Effector memory CD8-positive, alpha-beta T cell (primary cell): ENCODE results near the gene TBCCD1.
"Not testable (repeated sequence)": the region's sequence is repeated elsewhere in the genome, so short reads cannot be mapped to it uniquely, and the experiment has no call there.

Experiments used
- ATAC-seq: fragments of 150-1000 bp; cut with Tn5 transposase; replicated peaks from 2 replicates; pipeline ENCODE4 v1.10.0; 2021; ENCODE audit warnings: mild to moderate bottlenecking, moderate library complexity
- DNase-seq, 3 experiments: peaks; one replicate each; pipeline ENCODE4 v3.0.0; 2021
- H3K27ac Mint-ChIP-seq, 2 donors: one replicate each; pipeline ENCODE4 v1.8.0; 2022; ENCODE audit warnings: mild to moderate bottlenecking in 2 of 2, mixed read lengths in 2 of 2, moderate library complexity in 2 of 2
- H3K27me3 Mint-ChIP-seq, 2 donors: one replicate each; pipeline ENCODE4 v1.8.0; 2022; ENCODE audit warnings: mixed read lengths in 2 of 2
- H3K36me3 Mint-ChIP-seq: one replicate; pipeline ENCODE4 v1.8.0; 2022; ENCODE audit warnings: mild to moderate bottlenecking, moderate library complexity, mixed read lengths; ENCODE audit not compliant: insufficient read depth
- H3K4me1 Mint-ChIP-seq, 2 donors: one replicate each; pipeline ENCODE4 v1.8.0; 2022; ENCODE audit warnings: low read depth in 2 of 2, mixed read lengths in 2 of 2
- H3K4me3 Mint-ChIP-seq, 2 donors: one replicate each; pipeline ENCODE4 v1.8.0; 2022; ENCODE audit warnings: mild to moderate bottlenecking in 2 of 2, mixed read lengths in 2 of 2, moderate library complexity in 2 of 2
- H3K9me3 Mint-ChIP-seq, 2 donors: one replicate each; pipeline ENCODE4 v1.8.0; 2022; ENCODE audit warnings: mixed read lengths in 2 of 2

Gene TBCCD1

DNA sequence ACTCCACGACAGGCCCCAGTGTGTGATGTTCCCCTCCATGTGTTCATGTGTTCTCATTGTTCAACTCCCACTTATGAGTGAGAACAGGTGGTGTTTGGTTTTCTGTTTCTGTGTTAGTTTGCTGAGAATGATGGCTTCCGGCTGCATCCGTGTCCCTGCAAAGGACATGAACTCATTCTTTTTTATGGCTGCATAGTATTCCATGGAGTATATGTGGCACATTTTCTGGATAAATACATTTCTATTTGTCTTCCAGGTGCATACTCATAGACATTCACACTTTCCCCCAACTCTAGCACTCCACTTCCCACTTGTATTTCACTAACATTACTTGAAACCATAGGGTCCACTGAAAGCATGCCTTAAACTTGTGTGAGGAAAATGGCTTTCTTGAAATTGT is 35.4 kb downstream of the TBCCD1 start:
- H3K9me3 Mint-ChIP-seq, H3K27me3 Mint-ChIP-seq, H3K4me3 Mint-ChIP-seq, H3K36me3 Mint-ChIP-seq, ATAC-seq, H3K27ac Mint-ChIP-seq, DNase-seq: not testable (repeated sequence)
- H3K4me1 Mint-ChIP-seq: peaks cover 14 to 19% of the 10 kb centered on the region in 2 donors

DNA sequence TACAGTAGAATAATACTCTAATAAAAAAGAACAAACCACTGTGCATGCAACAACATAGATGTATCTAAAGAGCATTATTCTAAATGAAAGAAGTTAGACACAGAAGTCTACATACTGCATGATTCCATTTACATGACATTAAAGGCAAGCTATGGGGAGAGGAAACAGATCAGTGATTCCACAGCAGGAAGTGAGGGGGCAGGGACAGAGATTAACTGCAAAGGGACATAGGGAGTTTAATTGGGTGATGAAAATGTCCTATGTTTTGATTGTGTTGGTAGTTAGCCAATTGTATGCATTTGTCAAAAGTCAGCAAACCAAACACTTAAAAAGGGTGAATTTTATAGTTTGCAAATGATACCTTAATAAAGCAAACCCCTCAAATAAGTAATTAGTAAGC is 36.7 kb downstream of the TBCCD1 start:
- H3K9me3 Mint-ChIP-seq: no peaks in the 10 kb centered on the region
- H3K36me3 Mint-ChIP-seq: no peaks in the 10 kb centered on the region
- ATAC-seq (no peak), DNase-seq (no peak)
- no peak overlapping the region for H3K27ac Mint-ChIP-seq
- peaks cover 14 to 19% of the 10 kb centered on the region in 2 donors for H3K4me1 Mint-ChIP-seq
- no peaks in the 10 kb centered on the region for H3K27me3 Mint-ChIP-seq
- no peak overlapping the region for H3K4me3 Mint-ChIP-seq

DNA sequence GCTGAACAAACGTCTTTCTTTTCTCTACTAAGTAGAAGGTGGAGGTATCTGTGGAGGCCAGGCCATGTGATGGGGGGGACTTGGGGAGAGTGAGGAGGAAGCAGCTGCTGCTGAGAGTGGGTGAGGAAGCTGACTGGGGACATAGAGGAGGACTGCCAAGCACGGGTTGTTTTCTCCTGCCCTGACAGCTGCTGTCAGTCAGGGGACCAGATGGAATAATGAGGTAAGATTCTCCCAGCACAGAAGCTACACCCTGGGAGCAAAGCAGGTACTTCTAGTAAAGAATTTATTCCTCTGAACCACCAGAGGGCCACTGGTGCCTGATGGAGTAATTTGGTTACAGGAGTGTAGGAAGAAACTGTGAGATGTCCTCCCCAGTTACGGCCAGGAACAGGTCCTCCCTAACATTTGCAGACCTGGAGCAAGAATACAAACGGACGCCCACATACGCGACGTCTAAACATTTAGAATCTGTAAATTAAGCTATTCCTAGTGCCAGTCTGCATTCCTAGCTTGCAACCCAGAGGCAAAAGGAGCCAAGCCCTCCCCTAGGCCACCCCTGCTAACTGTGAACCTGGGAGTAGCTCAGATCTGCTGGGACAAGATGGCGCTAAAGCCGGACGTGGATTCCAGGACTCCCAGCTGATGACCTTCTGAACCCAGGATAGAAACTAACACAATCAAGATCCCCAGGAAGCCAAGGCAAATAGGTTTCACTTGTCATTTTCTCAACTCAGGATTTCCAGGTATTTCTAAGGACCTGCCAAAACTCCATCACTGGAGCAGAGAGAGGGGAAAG is 37.7 kb downstream of the TBCCD1 start:
- no peaks in the 10 kb centered on the region for H3K9me3 Mint-ChIP-seq
- no peaks in the 10 kb centered on the region for H3K27me3 Mint-ChIP-seq
- H3K27ac Mint-ChIP-seq: no peak overlapping the region
- ATAC-seq: no peak
- DNase-seq: no peak
- H3K36me3 Mint-ChIP-seq: no peaks in the 10 kb centered on the region
- H3K4me3 Mint-ChIP-seq: no peak overlapping the region
- H3K4me1 Mint-ChIP-seq: peaks cover 9 to 11% of the 10 kb centered on the region in 2 donors

DNA sequence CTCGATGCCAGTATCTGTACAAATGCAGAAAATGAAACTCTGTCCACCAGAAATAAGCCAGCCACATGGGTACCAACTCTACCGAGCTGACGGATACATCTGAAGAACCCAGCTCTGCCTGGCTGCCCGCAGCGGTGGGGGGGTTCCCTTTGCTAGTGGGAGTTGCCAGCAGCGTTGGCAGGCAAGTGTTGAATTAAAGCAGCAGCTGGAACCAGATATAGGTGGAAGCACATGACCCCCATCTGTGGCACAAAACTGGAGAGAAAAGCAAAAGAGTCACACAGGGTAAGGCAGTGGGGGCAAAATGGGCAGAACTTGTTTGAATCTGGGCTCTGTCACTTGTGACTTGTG is 40.9 kb downstream of the TBCCD1 start:
- Mint-ChIP-seq H3K36me3 (no peaks in the 10 kb centered on the region), H3K4me1 (peaks cover 0 to 8% of the 10 kb centered on the region in 2 donors), H3K27me3 (no peaks in the 10 kb centered on the region), H3K27ac (no peak overlapping the region), H3K4me3 (no peak overlapping the region), H3K9me3 (no peaks in the 10 kb centered on the region)
- ATAC-seq (no peak), DNase-seq (no peak)

DNA sequence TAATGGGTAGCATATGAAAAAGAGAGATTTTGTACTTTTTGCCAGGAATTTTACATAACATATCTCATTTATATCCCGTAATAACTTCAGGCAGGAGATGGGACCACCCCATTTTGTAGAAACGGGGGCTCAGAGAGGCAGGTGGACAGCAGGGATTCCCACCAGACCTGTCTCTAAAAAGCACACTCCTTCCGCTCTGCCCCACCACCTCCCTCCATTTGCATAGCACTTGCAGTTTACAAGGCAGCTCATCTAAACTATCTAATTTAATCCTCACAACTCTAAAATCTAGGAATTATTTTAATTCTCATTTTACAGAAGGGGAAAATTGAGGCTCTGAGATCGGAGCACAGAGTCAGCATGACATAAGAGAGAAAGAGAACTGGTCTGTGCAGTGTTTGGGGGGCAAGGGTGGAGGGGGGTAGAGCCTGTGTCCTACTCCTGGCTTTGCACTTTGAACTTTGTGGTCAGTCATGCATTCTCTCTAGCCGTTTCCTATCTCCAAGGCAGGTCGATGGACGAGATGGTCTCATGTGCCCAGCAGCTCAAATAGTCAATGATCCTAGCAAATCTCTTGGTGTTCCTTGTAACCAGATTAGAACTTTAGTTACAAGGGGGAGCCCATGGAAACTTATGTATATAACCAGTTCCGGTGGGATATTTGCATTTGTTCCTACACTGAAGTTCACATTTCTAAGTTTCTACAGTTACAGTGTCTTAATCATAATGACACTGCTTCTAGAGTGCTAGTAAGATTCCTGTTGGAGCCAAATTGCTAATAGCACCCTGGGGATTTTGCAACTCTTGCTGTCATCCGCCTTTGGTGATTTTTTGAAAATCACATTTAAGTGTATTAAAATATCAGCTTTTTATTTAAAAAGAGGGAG is 41.5 kb downstream of the TBCCD1 start:
- no peak overlapping the region for H3K27ac Mint-ChIP-seq
- no peaks in the 10 kb centered on the region for H3K9me3 Mint-ChIP-seq
- ATAC-seq (no peak), DNase-seq (no peak)
- H3K27me3 Mint-ChIP-seq: no peaks in the 10 kb centered on the region
- H3K36me3 Mint-ChIP-seq: no peaks in the 10 kb centered on the region
- H3K4me3 Mint-ChIP-seq: no peak overlapping the region
- peaks cover under 1 to 12% of the 10 kb centered on the region in 2 donors for H3K4me1 Mint-ChIP-seq

DNA sequence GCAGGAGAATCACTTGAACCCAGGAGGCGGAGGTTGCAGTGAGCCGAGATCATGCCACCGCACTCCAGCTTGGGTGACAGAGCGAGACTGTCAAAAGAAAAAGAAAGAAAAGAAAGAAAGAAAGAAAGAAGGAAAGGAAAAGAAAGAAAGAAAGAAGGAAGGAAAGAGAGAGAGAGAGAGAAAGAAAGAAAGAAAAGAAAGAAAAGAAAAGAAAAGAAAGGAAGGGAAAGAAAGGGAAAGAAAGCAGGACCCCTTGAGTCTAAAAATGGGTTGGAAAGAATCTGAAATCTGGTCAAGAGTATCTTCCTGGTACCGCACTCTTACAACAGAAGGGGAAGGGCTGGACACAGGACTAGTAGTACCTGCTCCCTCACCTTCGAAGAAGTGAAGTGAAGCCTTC is 42.5 kb downstream of the TBCCD1 start:
- peaks cover 8 to 13% of the 10 kb centered on the region in 2 donors for H3K4me1 Mint-ChIP-seq
- H3K4me3 Mint-ChIP-seq: no peak overlapping the region
- no peaks in the 10 kb centered on the region for H3K36me3 Mint-ChIP-seq
- H3K27me3 Mint-ChIP-seq: no peaks in the 10 kb centered on the region
- no peak for ATAC-seq
- DNase-seq: no peak
- H3K27ac Mint-ChIP-seq: no peak overlapping the region
- H3K9me3 Mint-ChIP-seq: no peaks in the 10 kb centered on the region

DNA sequence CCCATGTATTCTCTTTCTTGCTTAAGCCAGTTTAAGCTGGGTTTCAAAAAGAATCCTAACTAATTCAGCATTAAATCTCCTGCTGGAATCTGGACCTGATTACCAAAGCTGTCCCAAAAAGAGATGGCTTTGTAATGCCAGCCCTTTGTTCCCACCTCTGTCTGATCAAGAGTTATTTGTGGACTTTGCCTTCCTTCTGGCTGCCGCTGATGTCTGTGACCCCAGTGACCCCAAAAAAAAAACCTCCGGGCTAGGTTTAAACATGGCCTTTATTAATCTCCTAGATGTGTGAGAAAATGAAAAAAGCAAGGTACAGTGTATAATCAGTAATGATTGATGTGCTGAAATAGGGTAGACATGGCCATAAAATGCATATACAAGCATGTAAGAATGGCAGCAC is 43.7 kb downstream of the TBCCD1 start:
- Mint-ChIP-seq H3K4me1 (peaks cover 18 to 21% of the 10 kb centered on the region in 2 donors), H3K27me3 (no peaks in the 10 kb centered on the region), H3K27ac (peak overlapping the region in 1 of 2 donors; percentile 9), H3K9me3 (no peaks in the 10 kb centered on the region), H3K4me3 (no peak overlapping the region), H3K36me3 (no peaks in the 10 kb centered on the region)
- ATAC-seq: no peak
- no peak for DNase-seq

DNA sequence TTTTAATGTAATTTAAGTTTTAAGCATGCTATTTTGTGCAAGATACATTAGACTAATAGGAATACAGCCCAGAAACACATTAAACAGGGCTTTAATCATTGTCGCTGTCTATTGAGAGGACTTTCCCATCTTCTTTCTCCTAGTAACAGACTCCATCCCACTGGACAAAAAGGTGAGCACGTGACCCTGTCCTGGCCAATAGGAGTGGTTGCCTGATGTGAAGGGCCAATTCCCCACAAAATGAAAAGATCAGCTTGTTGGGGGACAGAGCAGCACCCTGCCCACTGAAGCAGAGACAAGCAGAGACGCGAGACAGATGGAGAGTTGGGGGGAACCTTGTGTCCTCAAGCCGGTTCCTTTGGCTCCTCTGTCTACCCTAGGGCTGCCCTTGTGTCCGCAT is 44.1 kb downstream of the TBCCD1 start:
- H3K9me3 Mint-ChIP-seq: no peaks in the 10 kb centered on the region
- H3K36me3 Mint-ChIP-seq: no peaks in the 10 kb centered on the region
- H3K4me3 Mint-ChIP-seq: no peak overlapping the region
- DNase-seq: no peak
- peaks cover 19 to 25% of the 10 kb centered on the region in 2 donors for H3K4me1 Mint-ChIP-seq
- no peak for ATAC-seq
- no peak overlapping the region for H3K27ac Mint-ChIP-seq
- H3K27me3 Mint-ChIP-seq: no peaks in the 10 kb centered on the region

DNA sequence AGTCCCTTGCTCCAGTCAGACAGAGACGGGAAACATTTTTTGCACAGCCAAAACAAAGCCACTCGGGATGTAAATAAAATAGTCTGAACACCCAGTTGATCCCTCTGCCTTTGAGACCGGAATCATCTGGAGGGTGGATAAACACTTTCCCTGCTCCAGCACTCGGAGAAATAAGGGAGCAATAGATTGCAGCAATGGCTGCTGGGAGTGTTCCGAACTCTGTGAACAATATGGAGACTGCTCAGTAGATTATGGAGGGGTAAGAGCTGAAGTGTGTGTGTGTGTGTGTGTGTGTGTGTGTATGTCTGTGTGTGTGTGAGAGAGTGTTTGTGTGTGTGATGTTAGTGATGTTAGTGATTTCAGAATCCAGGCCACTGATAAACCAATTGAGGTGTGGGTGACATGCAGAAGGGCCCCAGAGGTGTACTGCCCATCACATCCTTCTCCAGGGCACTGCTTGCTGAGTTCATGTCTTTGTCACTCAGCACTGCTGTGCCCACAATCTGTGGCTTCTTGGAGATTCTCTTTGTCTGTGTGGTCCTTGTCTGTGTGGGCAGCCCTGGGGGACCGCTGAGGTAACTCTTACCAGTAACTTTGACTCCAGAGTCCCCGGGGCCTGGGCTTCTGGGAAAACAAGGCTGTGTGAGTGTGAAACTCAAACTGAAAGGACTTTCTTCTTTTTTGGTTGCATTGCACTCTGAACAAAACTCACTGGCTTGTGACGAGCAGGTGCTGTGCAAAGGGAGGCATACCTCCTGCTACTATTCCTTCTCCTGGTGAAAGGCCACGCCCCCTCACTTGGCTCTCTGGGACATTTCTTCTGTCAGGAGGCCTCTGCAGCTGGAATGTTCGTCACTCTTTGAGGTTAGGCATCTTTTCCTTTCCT is 45.9 kb downstream of the TBCCD1 start:
- no peak overlapping the region for H3K4me3 Mint-ChIP-seq
- DNase-seq: no peak
- no peaks in the 10 kb centered on the region for H3K27me3 Mint-ChIP-seq
- H3K4me1 Mint-ChIP-seq: peaks cover 25 to 38% of the 10 kb centered on the region in 2 donors
- H3K27ac Mint-ChIP-seq: peak overlapping the region; percentile 10 to 47
- ATAC-seq: no peak
- H3K36me3 Mint-ChIP-seq: no peaks in the 10 kb centered on the region
- H3K9me3 Mint-ChIP-seq: no peaks in the 10 kb centered on the region

DNA sequence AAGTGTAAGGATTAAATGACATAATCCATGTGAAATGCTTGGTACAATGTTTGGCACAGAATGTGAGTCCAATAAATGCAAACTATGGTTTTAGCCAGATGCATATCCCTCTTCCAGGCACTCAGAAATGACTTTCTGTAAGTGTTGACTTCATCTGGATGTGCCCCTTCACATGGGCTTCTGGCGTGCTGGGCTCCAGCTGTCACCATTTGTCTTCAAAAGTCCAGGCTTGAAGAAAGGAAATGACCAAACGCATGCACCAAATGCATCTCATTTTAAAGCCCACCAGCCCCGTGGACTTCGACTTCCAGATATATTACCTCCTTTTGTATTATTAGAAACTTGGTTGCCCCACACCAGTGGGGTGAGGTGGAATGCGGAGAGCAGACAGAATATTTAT is 46.7 kb downstream of the TBCCD1 start:
- Mint-ChIP-seq H3K9me3 (no peaks in the 10 kb centered on the region), H3K36me3 (peaks cover 7% of the 10 kb centered on the region), H3K27ac (peak overlapping the region; percentile 77 to 78), H3K4me1 (peaks cover 33 to 46% of the 10 kb centered on the region in 2 donors), H3K27me3 (no peaks in the 10 kb centered on the region), H3K4me3 (peak overlapping the region in 1 of 2 donors; percentile 50)
- ATAC-seq: no peak
- no peak for DNase-seq

DNA sequence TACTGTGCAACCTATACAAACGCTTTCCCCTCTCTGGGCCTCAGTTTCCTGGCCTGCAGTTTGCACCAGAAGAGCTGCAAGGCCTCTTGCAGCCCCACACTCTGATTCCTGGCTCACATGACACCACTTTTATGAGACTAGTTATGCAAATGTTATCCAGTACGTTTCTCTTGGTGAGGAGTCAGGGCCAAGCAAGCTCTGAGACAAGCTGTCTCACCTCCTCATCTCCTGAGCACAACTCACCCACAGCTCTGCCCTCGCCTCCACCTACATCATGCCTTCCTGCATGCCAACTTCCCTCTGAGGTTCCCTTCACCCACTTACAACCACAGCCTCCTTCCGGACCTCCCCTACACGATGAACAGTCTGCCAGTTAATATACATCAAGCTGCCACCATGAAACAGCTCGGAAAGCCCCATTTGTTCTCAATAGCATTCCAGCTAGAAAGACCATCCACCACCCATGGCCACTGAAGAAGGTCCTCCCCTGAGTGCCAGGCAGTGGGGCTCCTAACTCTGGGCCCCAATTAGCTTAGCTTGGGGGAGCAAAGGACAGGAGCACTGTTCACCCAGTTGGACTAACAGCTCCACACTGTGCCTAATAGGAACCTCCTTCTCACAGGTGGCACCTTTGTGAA is 48.0 kb downstream of the TBCCD1 start:
- ATAC-seq: peak; percentile 96
- peak overlapping the region; percentile 50 to 52 for H3K4me3 Mint-ChIP-seq
- H3K36me3 Mint-ChIP-seq: peaks cover 7% of the 10 kb centered on the region
- H3K27ac Mint-ChIP-seq: peak overlapping the region; percentile 77 to 78
- H3K9me3 Mint-ChIP-seq: no peaks in the 10 kb centered on the region
- H3K27me3 Mint-ChIP-seq: no peaks in the 10 kb centered on the region
- H3K4me1 Mint-ChIP-seq: peaks cover 44 to 56% of the 10 kb centered on the region in 2 donors
- peak; percentile 62 to 73 (median 72) for DNase-seq

DNA sequence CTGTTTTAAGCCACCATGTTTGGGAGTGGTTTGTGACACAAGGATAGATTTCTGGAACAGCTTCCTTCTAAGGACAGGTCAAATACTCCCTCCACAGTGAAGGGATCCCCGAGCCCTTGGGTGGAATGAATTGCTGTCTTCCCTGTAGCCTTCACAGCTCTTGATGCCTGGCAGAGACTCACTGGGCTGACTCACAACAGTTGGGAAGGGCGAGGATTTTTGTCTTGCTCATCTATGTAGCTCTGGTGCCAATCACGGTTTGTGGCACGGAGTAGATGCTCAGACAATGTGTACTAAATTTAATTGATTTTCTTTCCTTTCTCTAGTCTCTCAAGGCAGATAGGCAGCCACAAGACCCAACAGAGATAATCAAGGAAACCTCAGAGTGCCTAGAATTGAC is 49.9 kb downstream of the TBCCD1 start:
- Mint-ChIP-seq H3K4me1 (peaks cover 44 to 59% of the 10 kb centered on the region in 2 donors), H3K4me3 (peak overlapping the region in 1 of 2 donors; percentile 44), H3K27me3 (no peaks in the 10 kb centered on the region), H3K27ac (peak overlapping the region in 1 of 2 donors; percentile 55), H3K36me3 (peaks cover 7% of the 10 kb centered on the region), H3K9me3 (no peaks in the 10 kb centered on the region)
- no peak for DNase-seq
- ATAC-seq: no peak

DNA sequence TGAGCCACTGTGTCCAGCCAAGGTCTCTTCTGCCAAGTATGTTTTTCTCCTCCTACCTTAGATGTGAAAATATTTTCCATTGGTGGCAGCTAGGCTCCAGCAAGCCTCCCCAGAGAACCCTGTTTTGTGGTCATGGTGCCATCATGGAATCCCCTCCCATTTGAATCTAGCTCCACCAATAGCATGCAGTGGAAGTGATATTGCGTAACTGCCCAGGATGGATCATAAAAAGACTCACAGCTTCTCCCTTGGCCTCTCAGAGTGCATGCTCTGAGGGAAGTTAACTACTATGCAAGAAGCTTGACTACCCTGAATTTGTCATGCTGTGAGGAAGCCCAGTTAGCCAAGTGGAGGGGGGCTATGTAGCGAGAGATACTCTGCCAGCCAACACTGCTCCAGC is 50.5 kb downstream of the TBCCD1 start:
- no peak for DNase-seq
- no peaks in the 10 kb centered on the region for H3K9me3 Mint-ChIP-seq
- peaks cover 0 to 4% of the 10 kb centered on the region in 2 donors for H3K27me3 Mint-ChIP-seq
- ATAC-seq: no peak
- H3K27ac Mint-ChIP-seq: peak overlapping the region; percentile 55 to 70
- H3K36me3 Mint-ChIP-seq: peaks cover 7% of the 10 kb centered on the region
- peak overlapping the region in 1 of 2 donors; percentile 44 for H3K4me3 Mint-ChIP-seq
- H3K4me1 Mint-ChIP-seq: peaks cover 44 to 59% of the 10 kb centered on the region in 2 donors
